ENCODE data around the gene GCG.

Gene GCG

DNA sequence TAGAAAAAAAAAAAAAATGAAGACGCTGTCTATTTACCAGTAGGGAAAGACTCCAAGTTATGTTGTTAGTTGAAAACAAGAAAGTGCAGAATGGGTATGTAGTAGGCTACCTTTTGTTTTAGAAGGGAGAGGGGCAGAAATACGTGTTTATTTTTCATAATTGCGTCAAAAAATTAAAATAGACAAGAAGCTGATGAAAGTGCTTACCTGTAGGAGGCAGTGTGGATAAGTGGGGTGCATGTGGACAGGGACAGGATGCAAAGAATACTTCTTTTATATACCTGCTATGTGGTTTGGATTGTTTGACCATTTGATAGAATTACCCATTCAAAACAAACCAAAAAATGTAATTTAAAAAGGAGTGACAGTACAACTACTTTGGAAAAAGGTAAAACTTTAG is 3.0 kb upstream of the GCG start:
- no peak overlapping the region for H4K91ac ChIP-seq (ENCODE audit: low read depth, low read length)
- H4K8ac ChIP-seq (ENCODE audit: low read depth, low read length) = no peak overlapping the region
- no peaks in the 10 kb centered on the region for H3K27me3 ChIP-seq (ENCODE audit: insufficient read depth, low read length)
- no peak overlapping the region for H4K12ac ChIP-seq (ENCODE audit: low read depth, low read length)
- no peak overlapping the region for H3K4me3 ChIP-seq (ENCODE audit: low read depth, low read length)
- no peaks in the 10 kb centered on the region for H3K9me3 ChIP-seq (ENCODE audit: insufficient read depth, low read depth, low read length)
- no peak overlapping the region for H3K4ac ChIP-seq (ENCODE audit: low read depth, low read length)
- H2AFZ ChIP-seq (ENCODE audit: insufficient read depth, low read length, poor library complexity) = no peak overlapping the region
- H3K18ac ChIP-seq (ENCODE audit: low read length) = no peak overlapping the region
- WGBS (ENCODE audit: extremely low coverage, insufficient coverage, insufficient read length) = no CpG with 5 or more reads among the region's 3 CpGs
- no peak for DNase-seq
- H3K36me3 ChIP-seq (ENCODE audit: control insufficient read depth in 1 of 2, insufficient read depth in 2 of 2, low read length in 2 of 2) = no peaks in the 10 kb centered on the region
- H3K79me2 ChIP-seq (ENCODE audit: control insufficient read depth, insufficient read depth, low read length, poor library complexity) = no peaks in the 10 kb centered on the region
- no peak overlapping the region for H3K27ac ChIP-seq (ENCODE audit: low read depth, low read length)
- H3K79me1 ChIP-seq (ENCODE audit: low read length) = no peaks in the 10 kb centered on the region
- peaks cover 2 to 3% of the 10 kb centered on the region in 2 experiments for H3K4me1 ChIP-seq (ENCODE audit: control insufficient read depth in 1 of 2, insufficient read depth in 2 of 2, low read length in 2 of 2)
- H2AK5ac ChIP-seq (ENCODE audit: low read length) = no peak overlapping the region
- no peak overlapping the region for H2BK120ac ChIP-seq (ENCODE audit: insufficient read depth, low read length, poor library complexity)
- no peak overlapping the region for H3K4me2 ChIP-seq (ENCODE audit: low read length)
- H3K9ac ChIP-seq (ENCODE audit: low read length) = no peak overlapping the region
- no peak overlapping the region for H2BK5ac ChIP-seq (ENCODE audit: low read depth, low read length, poor library complexity)
- H3K23ac ChIP-seq (ENCODE audit: low read length) = no peak overlapping the region
- H3K14ac ChIP-seq (ENCODE audit: low read length) = no peak overlapping the region
- H2BK12ac ChIP-seq (ENCODE audit: low read length) = no peak overlapping the region

DNA sequence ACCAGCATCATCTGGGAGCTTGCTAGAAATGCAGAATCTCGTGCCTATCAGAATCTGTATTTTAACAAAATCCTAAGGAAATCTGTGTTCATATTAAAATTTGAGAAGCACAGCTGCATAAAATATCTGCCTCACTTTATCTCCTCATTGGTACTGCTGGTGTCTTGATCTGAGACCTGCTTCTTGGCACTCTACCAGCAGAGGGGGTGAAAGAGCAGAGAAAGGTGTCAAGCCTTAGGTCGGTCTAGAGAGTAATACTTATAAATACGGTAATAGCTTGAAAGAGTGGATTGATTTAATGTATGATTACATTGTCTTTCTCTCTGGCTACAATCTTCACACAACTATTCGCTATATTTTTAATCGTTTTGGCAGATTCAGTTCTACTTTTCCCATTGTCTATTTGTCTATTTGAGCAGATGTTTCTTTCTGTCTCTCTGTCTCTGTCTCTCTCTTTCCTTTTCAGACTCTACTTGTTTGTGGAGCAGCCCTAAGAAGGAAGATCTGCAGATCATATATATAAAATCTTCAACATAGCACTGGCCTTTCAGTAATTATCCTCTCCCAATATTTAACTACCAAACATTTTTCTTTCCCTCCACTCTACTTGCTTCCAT is 1.7 kb upstream of the GCG start:
- peaks cover 2 to 3% of the 10 kb centered on the region in 2 experiments for H3K4me1 ChIP-seq (ENCODE audit: control insufficient read depth in 1 of 2, insufficient read depth in 2 of 2, low read length in 2 of 2)
- no peak overlapping the region for H3K4me2 ChIP-seq (ENCODE audit: low read length)
- no peak overlapping the region for H2BK120ac ChIP-seq (ENCODE audit: insufficient read depth, low read length, poor library complexity)
- H3K9me3 ChIP-seq (ENCODE audit: insufficient read depth, low read depth, low read length) = no peaks in the 10 kb centered on the region
- H2AFZ ChIP-seq (ENCODE audit: insufficient read depth, low read length, poor library complexity) = no peak overlapping the region
- H4K8ac ChIP-seq (ENCODE audit: low read depth, low read length) = no peak overlapping the region
- H4K12ac ChIP-seq (ENCODE audit: low read depth, low read length) = no peak overlapping the region
- H2AK5ac ChIP-seq (ENCODE audit: low read length) = no peak overlapping the region
- H3K23ac ChIP-seq (ENCODE audit: low read length) = no peak overlapping the region
- H3K9ac ChIP-seq (ENCODE audit: low read length) = no peak overlapping the region
- H2BK5ac ChIP-seq (ENCODE audit: low read depth, low read length, poor library complexity) = no peak overlapping the region
- no peak overlapping the region for H2BK12ac ChIP-seq (ENCODE audit: low read length)
- H3K27me3 ChIP-seq (ENCODE audit: insufficient read depth, low read length) = no peaks in the 10 kb centered on the region
- H3K36me3 ChIP-seq (ENCODE audit: control insufficient read depth in 1 of 2, insufficient read depth in 2 of 2, low read length in 2 of 2) = no peaks in the 10 kb centered on the region
- no peaks in the 10 kb centered on the region for H3K79me1 ChIP-seq (ENCODE audit: low read length)
- H3K14ac ChIP-seq (ENCODE audit: low read length) = no peak overlapping the region
- WGBS (ENCODE audit: extremely low coverage, insufficient coverage, insufficient read length) = no CpG with 5 or more reads among the region's 5 CpGs
- H4K91ac ChIP-seq (ENCODE audit: low read depth, low read length) = no peak overlapping the region
- no peaks in the 10 kb centered on the region for H3K79me2 ChIP-seq (ENCODE audit: control insufficient read depth, insufficient read depth, low read length, poor library complexity)
- no peak overlapping the region for H3K18ac ChIP-seq (ENCODE audit: low read length)
- no peak overlapping the region for H3K4ac ChIP-seq (ENCODE audit: low read depth, low read length)
- no peak overlapping the region for H3K4me3 ChIP-seq (ENCODE audit: low read depth, low read length)
- DNase-seq = peak; percentile 48 to 84
- H3K27ac ChIP-seq (ENCODE audit: low read depth, low read length) = no peak overlapping the region

DNA sequence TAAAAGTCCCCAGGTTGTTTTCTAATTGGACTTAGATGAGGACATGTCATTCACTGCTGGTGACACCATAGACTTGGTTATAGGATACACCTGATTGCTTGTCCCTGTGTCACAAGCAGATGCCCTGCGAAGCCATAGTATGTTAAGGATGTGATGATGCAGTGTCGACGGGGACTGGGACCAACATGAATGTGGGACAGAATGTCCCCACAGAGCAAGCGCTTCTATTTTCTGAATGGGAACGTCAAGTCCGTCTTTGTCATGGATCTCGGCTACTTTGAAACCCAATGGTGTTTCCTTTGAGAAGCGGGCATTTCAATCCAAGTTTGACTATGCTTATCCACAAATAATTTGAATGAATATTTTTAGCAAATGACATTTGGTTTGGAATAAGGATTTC is 2.1 kb downstream of the GCG start:
- Histone ChIP-seq H2BK120ac (ENCODE audit: insufficient read depth, low read length, poor library complexity) (no peak overlapping the region), H4K91ac (ENCODE audit: low read depth, low read length) (no peak overlapping the region), H2BK12ac (ENCODE audit: low read length) (no peak overlapping the region), H3K4me2 (ENCODE audit: low read length) (no peak overlapping the region), H3K4ac (ENCODE audit: low read depth, low read length) (no peak overlapping the region), H2AFZ (ENCODE audit: insufficient read depth, low read length, poor library complexity) (no peak overlapping the region), H4K12ac (ENCODE audit: low read depth, low read length) (no peak overlapping the region), H3K18ac (ENCODE audit: low read length) (no peak overlapping the region), H3K27ac (ENCODE audit: low read depth, low read length) (no peak overlapping the region), H3K4me3 (ENCODE audit: low read depth, low read length) (no peak overlapping the region), H3K79me2 (ENCODE audit: control insufficient read depth, insufficient read depth, low read length, poor library complexity) (no peaks in the 10 kb centered on the region), H3K14ac (ENCODE audit: low read length) (no peak overlapping the region), H3K79me1 (ENCODE audit: low read length) (no peaks in the 10 kb centered on the region), H3K36me3 (ENCODE audit: control insufficient read depth in 1 of 2, insufficient read depth in 2 of 2, low read length in 2 of 2) (no peaks in the 10 kb centered on the region), H3K23ac (ENCODE audit: low read length) (no peak overlapping the region), H3K27me3 (ENCODE audit: insufficient read depth, low read length) (no peaks in the 10 kb centered on the region), H3K4me1 (ENCODE audit: control insufficient read depth in 1 of 2, insufficient read depth in 2 of 2, low read length in 2 of 2) (no peaks in the 10 kb centered on the region), H3K9me3 (ENCODE audit: insufficient read depth, low read depth, low read length) (no peaks in the 10 kb centered on the region), H2BK5ac (ENCODE audit: low read depth, low read length, poor library complexity) (no peak overlapping the region), H2AK5ac (ENCODE audit: low read length) (no peak overlapping the region), H4K8ac (ENCODE audit: low read depth, low read length) (no peak overlapping the region), H3K9ac (ENCODE audit: low read length) (no peak overlapping the region)
- DNase-seq = no peak
- WGBS (ENCODE audit: extremely low coverage, insufficient coverage, insufficient read length) = no CpG with 5 or more reads among the region's 8 CpGs

DNA sequence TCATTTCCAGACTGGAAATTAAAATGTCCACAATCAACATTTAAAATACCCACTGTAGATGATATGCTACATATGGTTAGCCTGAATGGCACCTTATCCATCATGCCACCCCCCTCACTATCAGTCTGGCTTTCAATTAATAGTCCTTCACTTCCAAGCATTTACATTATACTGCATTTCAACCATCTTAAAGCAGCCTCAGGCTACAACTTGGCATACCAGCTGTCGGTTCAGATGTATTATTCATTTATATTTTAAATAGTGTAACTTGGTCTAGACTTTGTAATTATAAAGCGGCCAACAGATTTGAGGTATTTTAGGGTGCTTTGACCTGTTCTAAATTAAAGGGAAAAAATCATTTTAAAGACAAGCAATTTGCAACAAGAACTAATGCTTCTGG is 2.6 kb downstream of the GCG start:
- H3K23ac ChIP-seq (ENCODE audit: low read length) = no peak overlapping the region
- H2AFZ ChIP-seq (ENCODE audit: insufficient read depth, low read length, poor library complexity) = no peak overlapping the region
- no peak overlapping the region for H4K12ac ChIP-seq (ENCODE audit: low read depth, low read length)
- H3K79me2 ChIP-seq (ENCODE audit: control insufficient read depth, insufficient read depth, low read length, poor library complexity) = no peaks in the 10 kb centered on the region
- H3K14ac ChIP-seq (ENCODE audit: low read length) = no peak overlapping the region
- H3K27ac ChIP-seq (ENCODE audit: low read depth, low read length) = no peak overlapping the region
- H3K27me3 ChIP-seq (ENCODE audit: insufficient read depth, low read length) = no peaks in the 10 kb centered on the region
- no peak overlapping the region for H2BK120ac ChIP-seq (ENCODE audit: insufficient read depth, low read length, poor library complexity)
- H3K18ac ChIP-seq (ENCODE audit: low read length) = no peak overlapping the region
- H3K79me1 ChIP-seq (ENCODE audit: low read length) = no peaks in the 10 kb centered on the region
- H2AK5ac ChIP-seq (ENCODE audit: low read length) = no peak overlapping the region
- no CpG with 5 or more reads among the region's 2 CpGs for WGBS (ENCODE audit: extremely low coverage, insufficient coverage, insufficient read length)
- H2BK12ac ChIP-seq (ENCODE audit: low read length) = no peak overlapping the region
- no peak overlapping the region for H4K91ac ChIP-seq (ENCODE audit: low read depth, low read length)
- no peaks in the 10 kb centered on the region for H3K36me3 ChIP-seq (ENCODE audit: control insufficient read depth in 1 of 2, insufficient read depth in 2 of 2, low read length in 2 of 2)
- no peaks in the 10 kb centered on the region for H3K4me1 ChIP-seq (ENCODE audit: control insufficient read depth in 1 of 2, insufficient read depth in 2 of 2, low read length in 2 of 2)
- H2BK5ac ChIP-seq (ENCODE audit: low read depth, low read length, poor library complexity) = no peak overlapping the region
- H4K8ac ChIP-seq (ENCODE audit: low read depth, low read length) = no peak overlapping the region
- no peak overlapping the region for H3K9ac ChIP-seq (ENCODE audit: low read length)
- no peak for DNase-seq
- no peak overlapping the region for H3K4ac ChIP-seq (ENCODE audit: low read depth, low read length)
- H3K4me3 ChIP-seq (ENCODE audit: low read depth, low read length) = no peak overlapping the region
- H3K4me2 ChIP-seq (ENCODE audit: low read length) = no peak overlapping the region
- no peaks in the 10 kb centered on the region for H3K9me3 ChIP-seq (ENCODE audit: insufficient read depth, low read depth, low read length)

All from trophoblast cell (in vitro differentiated cells and primary cell).